Breast epithelium (tissue), 3 donors: Measurements from ENCODE around the gene MAPRE2.

Experiments used
- POLR2A ChIP-seq: fragments of 450-650 bp; IDR thresholded peaks from one replicate; pipeline ENCODE4 v1.6.1; 2016; ENCODE audit warnings: antibody characterized with exemption, mild to moderate bottlenecking, moderate library complexity
- POLR2AphosphoS5 ChIP-seq, 3 donors: sonication (generic); formaldehyde crosslinking; IDR thresholded peaks; one replicate each; pipeline ENCODE4 v1.6.1; 2017; ENCODE audit warnings: antibody characterized with exemption in 3 of 3
- TF ChIP-seq, protein P1 (sequence below), 3 donors: fragments of 450-650 bp; IDR thresholded peaks; one replicate each; pipeline ENCODE4 v1.5.1; 2016 to 2017; ENCODE audit warnings: antibody characterized with exemption in 3 of 3, mild to moderate bottlenecking in 3 of 3, moderate library complexity in 3 of 3

DNA sequence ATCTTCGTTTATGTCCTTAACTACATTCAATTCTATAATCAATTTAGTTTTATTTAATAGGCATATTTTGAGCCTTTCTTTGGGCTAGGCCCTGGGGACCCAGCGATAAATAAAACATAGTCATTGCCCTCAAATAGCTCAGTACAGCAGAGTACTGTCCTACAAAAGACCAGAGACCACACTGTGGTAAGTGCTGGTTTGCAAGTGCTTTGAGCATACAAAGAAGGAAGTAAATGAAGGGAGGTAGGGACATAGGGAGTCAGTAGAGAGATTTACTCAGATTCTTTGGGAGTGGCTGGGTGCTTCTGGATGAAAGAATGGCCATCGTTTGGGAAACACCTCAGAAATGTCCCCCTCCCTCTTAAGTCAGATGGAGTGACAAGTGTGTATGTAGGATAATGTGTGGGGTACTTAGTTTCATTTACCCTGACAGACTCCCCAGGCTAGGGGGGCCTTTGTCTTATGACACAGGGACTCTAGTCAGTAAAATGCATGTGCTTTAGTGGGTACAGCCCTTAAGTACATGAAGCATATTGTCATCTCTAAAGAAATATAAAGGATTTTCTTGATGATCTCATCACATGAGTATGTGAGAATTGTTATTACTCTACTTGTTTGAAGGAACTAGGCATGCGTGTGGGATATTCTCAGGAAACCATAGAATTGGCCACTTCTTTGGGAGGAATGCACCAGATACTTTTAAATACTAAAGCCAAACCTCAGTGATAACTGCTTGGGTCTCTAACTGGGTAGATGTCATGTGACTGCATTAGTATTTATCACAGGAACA lies 35.1 kb downstream of the MAPRE2 start:
- TF ChIP-seq, protein P1, sequence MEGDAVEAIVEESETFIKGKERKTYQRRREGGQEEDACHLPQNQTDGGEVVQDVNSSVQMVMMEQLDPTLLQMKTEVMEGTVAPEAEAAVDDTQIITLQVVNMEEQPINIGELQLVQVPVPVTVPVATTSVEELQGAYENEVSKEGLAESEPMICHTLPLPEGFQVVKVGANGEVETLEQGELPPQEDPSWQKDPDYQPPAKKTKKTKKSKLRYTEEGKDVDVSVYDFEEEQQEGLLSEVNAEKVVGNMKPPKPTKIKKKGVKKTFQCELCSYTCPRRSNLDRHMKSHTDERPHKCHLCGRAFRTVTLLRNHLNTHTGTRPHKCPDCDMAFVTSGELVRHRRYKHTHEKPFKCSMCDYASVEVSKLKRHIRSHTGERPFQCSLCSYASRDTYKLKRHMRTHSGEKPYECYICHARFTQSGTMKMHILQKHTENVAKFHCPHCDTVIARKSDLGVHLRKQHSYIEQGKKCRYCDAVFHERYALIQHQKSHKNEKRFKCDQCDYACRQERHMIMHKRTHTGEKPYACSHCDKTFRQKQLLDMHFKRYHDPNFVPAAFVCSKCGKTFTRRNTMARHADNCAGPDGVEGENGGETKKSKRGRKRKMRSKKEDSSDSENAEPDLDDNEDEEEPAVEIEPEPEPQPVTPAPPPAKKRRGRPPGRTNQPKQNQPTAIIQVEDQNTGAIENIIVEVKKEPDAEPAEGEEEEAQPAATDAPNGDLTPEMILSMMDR (IDR thresholded peaks at IDR 0.05) = no peak
- TF ChIP-seq POLR2A (no peak), POLR2AphosphoS5 (IDR thresholded peaks at IDR 0.05) (no peak)
